ENCODE results near the gene NCK2. TPM values are rescaled to one million over a fixed set of nuclear protein-coding genes. Genes with fewer than 3 reads are reported as not detected.
"Not testable (repeated sequence)": the region's sequence is repeated elsewhere in the genome, so short reads cannot be mapped to it uniquely, and the experiment has no call there.

Gene NCK2
- total RNA-seq, 1 experiment from 2014 or later, result 49.2 TPM

GRCh38 chr2:105756435-105756834 lies 11.7 kb downstream of the NCK2 start:
- H3K23me2 ChIP-seq (ENCODE audit: insufficient read length, low read depth, low read length, poor library complexity, severe bottlenecking), result no peaks in the 10 kb centered on the region
- H3K9me3 Mint-ChIP-seq, result no peaks in the 10 kb centered on the region
- no peaks in the 10 kb centered on the region for H3K27me3 Mint-ChIP-seq (ENCODE audit: low read depth)
- no peak overlapping the region for H2BK120ac ChIP-seq (ENCODE audit: low read depth, low read length, poor library complexity, severe bottlenecking)
- peaks cover 59 to 74% of the 10 kb centered on the region in 2 experiments for H3K4me1 Mint-ChIP-seq
- H3K79me1 ChIP-seq (ENCODE audit: insufficient read depth, low read depth, low read length, poor library complexity, severe bottlenecking), result no peaks in the 10 kb centered on the region
- H3K9ac ChIP-seq (ENCODE audit: extremely low read depth, insufficient read length, low read length), result no peak overlapping the region
- no peak overlapping the region for H2BK20ac ChIP-seq (ENCODE audit: low read depth, low read length, poor library complexity, severe bottlenecking)
- H3K4ac ChIP-seq (ENCODE audit: low read depth, low read length), result no peak overlapping the region
- H2AK5ac ChIP-seq (ENCODE audit: insufficient read length, low read length), result no peak overlapping the region
- no peak for DNase-seq
- no peak overlapping the region for H3T11ph ChIP-seq (ENCODE audit: low read length)
- H3K4me3 Mint-ChIP-seq, result no peak overlapping the region
- no peak overlapping the region for H3K18ac ChIP-seq (ENCODE audit: insufficient read length, low read depth, low read length)
- no peak overlapping the region for H3K27ac ChIP-seq (ENCODE audit: insufficient read length, low read depth, low read length)
- no CpG with 5 or more reads among the region's 4 CpGs for WGBS (ENCODE audit: extremely low coverage, insufficient read length, low lambda C conversion rate)
- H3K23ac ChIP-seq (ENCODE audit: insufficient read length, low read depth, low read length), result no peak overlapping the region
- H3K9me3 ChIP-seq (ENCODE audit: control insufficient read depth, low read depth, low read length), result no peaks in the 10 kb centered on the region
- peak overlapping the region in 1 of 3 experiments; percentile 22; a peak in 2 of 7 replicates for H3K27ac Mint-ChIP-seq
- no peaks in the 10 kb centered on the region for H4K20me1 ChIP-seq (ENCODE audit: control insufficient read depth, insufficient read depth, insufficient read length)
- H4K8ac ChIP-seq (replicated peaks; ENCODE audit: insufficient read length, low read depth, low read length), result no peak overlapping the region
- H2BK15ac ChIP-seq (ENCODE audit: low read depth, low read length), result no peak overlapping the region
- no peak overlapping the region for H4K91ac ChIP-seq (ENCODE audit: insufficient read length, low read depth, low read length)
- H3K36me3 Mint-ChIP-seq (ENCODE audit: insufficient read depth in 1 of 3, low read depth in 3 of 3), result peaks cover 2 to 7% (median 3%) of the 10 kb centered on the region in 3 experiments; a peak in 2 of 7 replicates
- peaks cover 32% of the 10 kb centered on the region; the same call in 1 of the 2 replicates for H3K79me2 ChIP-seq (ENCODE audit: insufficient read depth, low read length)
- H3K4me1 ChIP-seq (ENCODE audit: insufficient read depth, low read length), result peaks cover 15% of the 10 kb centered on the region; the same call in 1 of the 2 replicates
- H2BK5ac ChIP-seq (ENCODE audit: insufficient read length, low read length), result no peak overlapping the region
- no peak overlapping the region for H3K4me2 ChIP-seq (ENCODE audit: insufficient read depth, insufficient read length, low read length)
- no peak overlapping the region for H4K5ac ChIP-seq (ENCODE audit: insufficient read length, low read depth, low read length)
- no peak overlapping the region for H2AFZ ChIP-seq (ENCODE audit: low read length)
- no peaks in the 10 kb centered on the region for H3K27me3 ChIP-seq (ENCODE audit: insufficient read depth, low read length)
- H3K56ac ChIP-seq (ENCODE audit: insufficient read length, low read depth, low read length), result no peak overlapping the region
- H2BK12ac ChIP-seq (ENCODE audit: insufficient read length, low read depth, low read length), result no peak overlapping the region
- no peak overlapping the region for H3K14ac ChIP-seq (ENCODE audit: insufficient read depth, low read length)
- no peak for TF ChIP-seq CTCF (conservative IDR thresholded peaks at IDR 0.05)

- H3K36me3 Mint-ChIP-seq (ENCODE audit: insufficient read depth in 1 of 3, low read depth in 3 of 3); H2AK5ac ChIP-seq (ENCODE audit: insufficient read length, low read length); H3K9me3 ChIP-seq (ENCODE audit: control insufficient read depth, low read depth, low read length); H4K5ac ChIP-seq (ENCODE audit: insufficient read length, low read depth, low read length); H2BK5ac ChIP-seq (ENCODE audit: insufficient read length, low read length); H2BK12ac ChIP-seq (ENCODE audit: insufficient read length, low read depth, low read length); H3K27ac ChIP-seq (ENCODE audit: insufficient read length, low read depth, low read length); H3K23ac ChIP-seq (ENCODE audit: insufficient read length, low read depth, low read length); H2AFZ ChIP-seq (ENCODE audit: low read length); DNase-seq; H3K9me3 Mint-ChIP-seq; H3K18ac ChIP-seq (ENCODE audit: insufficient read length, low read depth, low read length); H3K4ac ChIP-seq (ENCODE audit: low read depth, low read length); H4K20me1 ChIP-seq (ENCODE audit: control insufficient read depth, insufficient read depth, insufficient read length); H3K27me3 Mint-ChIP-seq (ENCODE audit: low read depth); H2BK120ac ChIP-seq (ENCODE audit: low read depth, low read length, poor library complexity, severe bottlenecking); H3K4me2 ChIP-seq (ENCODE audit: insufficient read depth, insufficient read length, low read length); H2BK20ac ChIP-seq (ENCODE audit: low read depth, low read length, poor library complexity, severe bottlenecking); H3K9ac ChIP-seq (ENCODE audit: extremely low read depth, insufficient read length, low read length); H3K23me2 ChIP-seq (ENCODE audit: insufficient read length, low read depth, low read length, poor library complexity, severe bottlenecking); H3K14ac ChIP-seq (ENCODE audit: insufficient read depth, low read length); H3T11ph ChIP-seq (ENCODE audit: low read length); H2BK15ac ChIP-seq (ENCODE audit: low read depth, low read length); H4K91ac ChIP-seq (ENCODE audit: insufficient read length, low read depth, low read length); H3K56ac ChIP-seq (ENCODE audit: insufficient read length, low read depth, low read length); H3K4me3 Mint-ChIP-seq; H3K27me3 ChIP-seq (ENCODE audit: insufficient read depth, low read length); H3K79me1 ChIP-seq (ENCODE audit: insufficient read depth, low read depth, low read length, poor library complexity, severe bottlenecking); H4K8ac ChIP-seq (replicated peaks; ENCODE audit: insufficient read length, low read depth, low read length): not testable (repeated sequence)
- peaks cover 15% of the 10 kb centered on the region; the same call in 1 of the 2 replicates for H3K4me1 ChIP-seq (ENCODE audit: insufficient read depth, low read length)
- Mint-ChIP-seq H3K27ac (0 out of 7 replicates have a peak overlapping the region, but pooled peaks of 2 of the 3 experiments have one; percentile 30 to 73), H3K4me1 (peaks cover 63 to 77% of the 10 kb centered on the region in 2 experiments)
- WGBS (ENCODE audit: extremely low coverage, insufficient read length, low lambda C conversion rate), result no CpG with 5 or more reads among the region's 10 CpGs
- peaks cover 32% of the 10 kb centered on the region; the same call in 1 of the 2 replicates for H3K79me2 ChIP-seq (ENCODE audit: insufficient read depth, low read length)
Observed at GRCh38 chr2:105756865-105757264, 12.2 kb downstream of the NCK2 start.
